ENCODE measurements around the gene SUPT4H1.
A peak's percentile ranks its signal among the peaks of the same experiment; 100 is the strongest.

The SUPT4H1 gene

DNA sequence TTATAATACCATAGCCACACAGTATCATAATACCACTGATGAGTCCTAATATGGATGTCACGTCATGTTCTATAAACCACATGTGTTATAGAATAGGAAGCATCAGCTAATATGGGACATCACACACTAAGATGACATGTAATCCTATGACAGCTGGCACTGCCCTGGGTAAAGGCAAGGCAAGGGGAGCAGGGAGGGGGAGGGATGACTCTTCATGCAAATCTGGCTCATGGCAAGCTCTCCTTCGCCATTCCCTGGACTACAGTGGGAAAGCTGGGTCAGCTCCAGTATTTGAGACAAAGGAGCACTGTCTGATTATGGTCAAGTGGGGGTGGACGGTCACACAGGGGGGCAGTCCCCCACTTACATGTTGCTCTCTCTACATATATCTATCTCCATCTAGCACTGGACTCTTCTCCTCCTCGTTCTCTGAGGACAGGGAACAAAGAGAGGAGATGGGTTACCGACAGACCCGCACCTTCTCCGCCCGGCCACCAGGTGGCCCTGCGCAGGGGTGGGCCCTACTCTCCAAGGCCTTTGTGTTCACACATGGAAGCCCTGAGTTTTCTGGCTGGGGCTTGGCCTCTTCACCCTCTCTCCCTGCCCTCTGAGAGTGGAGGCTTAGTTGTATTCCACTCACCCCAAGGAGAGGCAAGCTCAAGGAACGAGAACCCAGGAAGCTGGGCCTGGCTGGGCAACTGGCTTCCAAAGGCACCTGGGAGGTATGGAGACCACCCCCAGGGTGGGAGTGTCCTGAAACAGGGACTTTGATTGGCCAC lies 47.8 kb downstream of the SUPT4H1 start:
- peak; percentile 79 for DNase-seq (ENCODE audit: low spot score)

DNA sequence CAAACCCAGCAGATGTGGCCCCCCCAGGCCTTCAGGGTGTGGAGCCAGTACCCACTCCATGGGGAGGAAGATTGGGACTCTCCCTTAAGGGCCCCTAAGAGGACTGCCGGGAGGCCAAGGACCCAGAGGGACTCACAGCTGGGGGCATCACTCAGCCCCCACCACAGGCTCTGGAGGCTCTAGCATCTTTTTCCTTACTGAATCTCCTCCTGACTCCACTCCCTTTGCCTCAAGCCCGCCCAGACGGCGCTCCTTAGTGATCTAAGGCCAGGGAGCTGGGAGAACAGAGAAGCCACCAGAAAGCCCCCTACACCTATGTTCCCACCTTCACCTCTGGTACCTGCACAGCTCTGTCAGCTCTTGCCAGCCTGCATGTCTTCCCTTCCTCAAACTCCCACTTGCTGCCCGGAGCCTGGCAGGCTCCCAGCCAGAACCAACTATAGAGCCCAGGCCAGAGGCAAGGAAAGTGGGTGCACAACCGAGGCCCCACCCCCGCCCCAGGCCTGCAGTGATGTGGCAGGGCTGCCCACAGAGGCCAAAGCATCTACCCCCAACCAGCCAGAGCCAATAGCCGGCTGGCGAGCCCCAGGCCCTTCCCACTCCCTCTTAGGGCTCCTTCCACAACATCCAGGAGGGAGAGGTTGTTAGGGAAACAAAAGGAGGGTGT lies 48.9 kb downstream of the SUPT4H1 start:
- DNase-seq (ENCODE audit: low spot score): no peak

DNA sequence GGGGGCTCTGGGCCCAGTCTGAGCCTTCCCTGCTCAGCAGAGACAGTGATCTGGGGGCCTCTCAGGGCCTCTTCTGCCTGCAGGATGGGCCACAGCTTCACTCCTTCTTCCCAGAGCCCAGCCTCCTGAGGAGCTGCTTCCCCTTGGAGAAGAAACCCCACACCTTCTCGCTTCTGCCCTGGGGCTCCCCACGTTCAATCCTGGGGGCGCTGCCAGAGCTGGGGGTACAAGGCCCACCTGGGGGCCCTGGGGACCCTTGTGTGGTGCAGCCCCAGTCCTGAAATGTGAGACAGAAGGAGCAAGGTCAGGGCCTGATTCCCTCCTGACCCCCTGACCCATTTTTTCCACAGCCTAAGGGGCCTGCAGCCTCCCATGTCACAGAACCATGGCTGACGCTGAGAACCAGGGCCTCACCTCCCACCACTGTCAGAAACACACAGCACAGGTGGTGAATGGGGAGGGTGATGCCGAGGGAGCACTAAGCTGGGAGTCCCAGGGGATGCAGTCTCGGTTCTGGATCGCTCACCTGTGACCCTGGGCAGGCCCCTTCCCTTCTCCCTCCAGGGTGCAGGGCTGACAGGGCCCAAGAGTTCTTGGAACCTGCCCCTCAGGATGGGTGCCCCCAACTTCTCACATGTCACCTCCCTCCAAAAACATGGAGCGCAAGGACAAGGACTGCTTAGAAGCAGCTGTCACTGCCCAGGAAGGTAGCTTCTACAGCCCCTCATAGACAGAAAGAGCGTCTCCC lies 49.7 kb downstream of the SUPT4H1 start:
- no peak for DNase-seq (ENCODE audit: low spot score)

GRCh38 chr17:58301504-58302150 lies 50.4 kb downstream of the SUPT4H1 start:
- DNase-seq (ENCODE audit: low spot score): no peak

DNA sequence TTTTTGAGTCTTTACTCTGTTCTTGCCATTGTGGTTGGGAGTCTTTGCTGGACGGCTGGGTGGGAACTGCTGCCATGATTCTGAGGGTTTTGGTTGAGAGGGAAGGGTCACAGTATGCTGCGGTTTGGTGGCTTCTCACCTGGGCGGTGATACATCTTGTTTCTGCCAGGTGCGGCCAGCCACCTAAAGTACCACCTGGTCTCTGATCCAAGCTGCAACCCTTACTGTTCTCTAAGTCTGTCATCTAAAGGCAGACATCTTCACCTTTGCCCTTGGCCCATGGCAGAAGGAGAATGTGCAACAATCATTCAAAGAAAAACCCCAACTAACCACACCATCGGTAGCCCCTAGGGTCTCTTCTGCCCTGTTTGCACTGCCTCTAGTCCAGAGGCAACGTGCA lies 51.7 kb downstream of the SUPT4H1 start:
- no peak for DNase-seq (ENCODE audit: low spot score)
